HT1080 (cell line): ENCODE data around the gene GDPD4. TPM values are rescaled to one million over a fixed set of nuclear protein-coding genes. Genes with fewer than 3 reads are reported as not detected.

Experiments used
- DNase-seq: peaks from one replicate; pipeline ENCODE4 v3.0.0-alpha.2; 2015; ENCODE audit warnings: low read depth
- total RNA-seq: library from RNA; depleted of rRNA; stranded (reverse); fragments of >200 nt; shearing (Covaris generic); gene quantifications from 2 replicates; pipeline ENCODE4 v1.2.3, GENCODE V29; 2014

The GDPD4 gene
- total RNA-seq, 1 experiment from 2014 or later = not detected

GRCh38 chr11:77300028-77300427 lies 1.5 kb downstream of the GDPD4 start:
- DNase-seq = peak; percentile 93

DNA sequence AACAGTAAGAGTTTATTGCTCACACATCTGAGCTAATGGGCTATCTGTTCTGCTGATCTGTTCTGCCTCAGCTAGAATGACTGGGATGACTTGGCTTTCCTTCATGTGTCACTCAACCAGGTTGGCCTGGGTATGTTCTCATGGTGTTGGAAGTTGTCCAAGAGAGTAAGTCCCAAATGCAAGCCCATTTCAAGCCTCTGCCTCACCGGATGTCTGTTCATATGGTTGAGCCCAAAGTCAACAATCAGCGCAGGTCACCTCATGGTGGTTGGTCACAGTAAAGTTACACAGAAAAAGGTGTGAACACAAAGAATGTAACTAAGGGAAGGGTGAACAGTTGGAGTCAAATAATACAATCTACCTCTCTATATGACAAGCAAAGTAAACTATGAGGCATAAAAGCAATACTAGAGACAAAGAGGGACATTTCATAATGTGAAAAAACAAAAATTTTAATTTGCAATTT lies 1.9 kb downstream of the GDPD4 start:
- DNase-seq = peak; percentile 95

DNA sequence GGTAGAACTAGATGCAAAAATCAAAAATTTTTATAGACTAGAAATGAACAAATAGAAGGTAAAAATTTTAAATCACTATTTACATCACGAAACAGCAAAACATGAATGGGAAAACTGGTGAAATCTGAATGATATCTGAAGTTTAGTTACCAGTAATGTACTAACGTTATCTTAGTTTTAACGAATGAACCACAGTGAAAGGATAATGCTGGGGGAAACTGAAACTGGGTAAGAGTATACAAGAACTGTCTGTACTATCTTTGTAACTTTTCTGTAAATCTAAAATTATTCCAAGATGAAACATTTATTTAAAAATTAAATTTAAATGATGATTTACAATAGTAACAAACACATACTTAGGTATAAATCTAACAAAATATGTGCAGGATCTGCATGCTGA lies 7.4 kb downstream of the GDPD4 start:
- DNase-seq = no peak

DNA sequence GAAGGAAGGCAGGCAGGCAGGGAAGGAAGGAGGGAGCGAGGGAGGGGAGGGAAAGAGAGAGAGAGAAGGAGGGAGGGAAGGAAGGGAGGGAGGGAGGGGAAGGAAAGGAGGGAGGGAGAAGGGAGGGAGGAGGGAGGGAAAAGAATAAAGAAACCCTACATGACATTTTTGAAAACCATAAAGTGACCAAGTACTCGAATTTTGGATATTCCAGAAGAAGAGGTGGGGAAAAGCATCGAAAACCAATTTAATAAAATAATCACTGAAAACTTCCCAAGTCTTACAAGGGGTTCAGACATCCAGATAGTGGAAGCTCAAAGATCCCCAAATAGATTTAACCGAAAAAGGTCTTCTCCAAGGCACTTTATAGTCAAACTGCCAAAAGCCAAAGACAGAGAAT lies 11.7 kb downstream of the GDPD4 start:
- DNase-seq = no peak

DNA sequence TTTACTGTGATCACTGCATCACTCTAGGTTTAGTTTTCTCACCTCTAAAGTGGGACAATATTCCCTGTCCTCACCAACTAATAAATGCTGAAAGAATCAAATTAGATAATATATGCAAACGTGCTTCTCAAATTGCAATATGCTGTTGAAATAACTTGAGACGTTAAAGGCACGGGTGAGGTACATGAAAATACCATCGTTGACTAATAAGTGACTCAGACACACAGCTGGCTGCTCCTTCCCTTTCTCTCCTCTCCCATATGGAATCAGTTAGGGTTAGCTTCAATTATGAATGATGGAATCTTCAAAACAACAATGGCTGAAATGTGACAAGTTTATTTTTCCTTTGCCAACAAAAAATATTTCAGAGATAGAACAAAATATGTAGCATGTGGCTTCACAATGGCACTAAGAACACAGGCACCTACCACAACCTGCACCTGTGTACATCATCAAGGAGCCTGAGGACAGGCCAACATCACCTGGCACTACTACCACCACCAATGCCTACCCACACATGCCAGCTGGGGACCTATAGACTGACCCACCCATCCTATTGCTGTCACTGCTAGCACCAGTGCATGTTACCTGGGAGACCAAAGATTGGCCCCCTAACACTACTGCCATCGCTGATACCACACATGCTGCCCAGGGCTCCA lies 13.7 kb downstream of the GDPD4 start:
- DNase-seq = peak; percentile 90

GRCh38 chr11:77287136-77287535 lies 14.3 kb downstream of the GDPD4 start:
- peak; percentile 25 for DNase-seq

GRCh38 chr11:77284476-77285468 lies 16.7 kb downstream of the GDPD4 start:
- DNase-seq = no peak

DNA sequence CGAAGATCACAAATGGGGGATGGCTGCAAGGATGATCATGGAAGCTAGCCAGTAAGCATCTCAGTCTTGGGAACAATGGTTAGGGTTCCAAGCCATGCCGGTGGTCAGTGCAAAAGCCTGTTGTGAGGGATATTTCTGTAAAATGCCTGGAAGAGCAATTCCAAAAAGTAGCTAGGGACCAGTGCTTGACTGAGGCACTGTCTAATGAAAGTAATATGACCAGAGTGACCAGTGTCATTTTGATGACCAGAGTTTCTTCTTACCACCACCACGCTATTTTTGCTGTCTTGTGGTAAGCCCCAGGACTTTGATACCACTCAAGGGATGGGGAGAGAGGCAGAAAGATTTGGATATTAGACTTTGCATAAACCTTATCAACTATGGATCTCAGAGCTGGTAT lies 18.4 kb downstream of the GDPD4 start:
- no peak for DNase-seq

DNA sequence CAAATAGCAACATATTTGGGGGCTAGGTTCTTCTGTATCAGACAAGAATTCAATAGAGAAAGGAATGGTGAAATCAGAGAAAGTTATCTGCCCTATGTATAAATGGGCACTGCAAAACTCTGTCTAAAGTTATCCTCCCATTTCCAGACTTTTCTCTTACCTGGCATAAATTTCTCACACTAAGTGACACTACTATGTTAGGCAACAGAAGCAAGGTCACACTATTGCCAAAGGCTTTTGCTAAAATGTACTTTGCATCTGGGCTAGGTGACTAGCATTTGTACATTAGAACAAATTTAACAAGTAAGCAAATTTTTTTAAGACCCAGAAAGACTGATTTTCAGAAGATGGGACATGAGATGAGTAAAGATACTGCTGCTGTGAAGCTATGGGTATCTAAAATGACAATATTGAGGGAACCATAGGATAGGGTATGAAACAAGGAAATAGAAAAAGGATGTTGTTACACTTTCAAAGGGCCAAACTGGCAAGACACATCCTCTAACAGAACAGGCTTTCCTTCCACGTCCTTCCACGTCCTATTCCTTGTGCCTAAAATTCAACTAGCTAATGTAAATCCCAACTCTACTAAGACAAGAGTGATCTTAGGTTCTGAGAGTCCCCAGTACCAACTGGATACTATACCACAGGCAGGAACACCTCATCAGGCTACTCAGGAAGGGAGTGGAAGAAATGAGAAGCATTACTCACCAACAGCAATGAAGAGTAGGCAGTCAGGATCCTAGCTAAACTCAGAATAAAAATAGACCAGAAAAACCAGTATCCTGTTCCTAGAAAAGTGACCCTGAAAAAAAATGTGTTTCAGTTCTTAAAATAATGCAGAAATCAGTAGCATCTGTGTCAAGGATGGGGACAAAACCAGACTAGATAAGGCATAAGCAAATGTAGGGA lies 22.6 kb downstream of the GDPD4 start:
- peak; percentile 82 for DNase-seq

DNA sequence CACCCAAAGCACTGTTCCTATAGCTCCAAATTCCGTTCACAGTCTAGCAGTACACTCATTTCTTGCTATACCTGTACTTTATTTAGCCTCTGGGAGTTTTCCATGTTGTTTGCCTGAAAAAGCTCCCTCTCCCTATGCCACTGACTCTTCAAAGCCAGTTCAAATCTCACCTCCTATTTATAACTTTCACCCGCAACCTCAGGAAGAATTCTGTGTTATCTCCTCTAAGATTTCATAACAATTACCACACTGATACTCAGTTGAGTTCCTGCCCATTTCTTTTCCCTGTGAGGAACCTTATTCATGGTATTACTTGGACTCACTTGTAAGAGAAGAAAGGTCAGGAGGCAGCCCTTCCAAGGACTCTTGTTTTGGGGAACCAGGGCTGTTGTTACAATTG lies 25.2 kb downstream of the GDPD4 start:
- DNase-seq = no peak

- no peak for DNase-seq
These were observed 30.6 kb downstream of the GDPD4 start for GRCh38 chr11:77270921-77271320.

- peak; percentile 47 for DNase-seq
These were observed 31.9 kb downstream of the GDPD4 start for GRCh38 chr11:77269484-77270123.

DNA sequence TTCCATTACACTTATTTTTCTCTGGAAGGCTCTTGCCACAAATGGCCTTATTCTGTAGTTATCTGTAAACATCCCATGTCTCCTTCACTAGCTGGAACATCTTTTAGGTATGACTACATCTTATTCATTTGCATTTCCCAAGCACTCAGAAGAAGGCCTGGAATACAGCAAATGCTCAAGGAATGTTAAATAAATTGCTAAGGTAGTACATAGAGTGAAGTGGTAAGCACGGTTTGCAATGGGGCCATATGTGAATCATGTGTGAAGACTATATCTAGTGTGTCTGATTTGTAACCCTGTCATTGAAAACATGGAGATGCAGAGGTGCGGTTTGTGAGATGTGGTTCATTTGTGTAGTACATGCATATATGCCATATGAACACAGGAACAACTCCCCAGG lies 33.5 kb downstream of the GDPD4 start:
- DNase-seq = peak; percentile 30

DNA sequence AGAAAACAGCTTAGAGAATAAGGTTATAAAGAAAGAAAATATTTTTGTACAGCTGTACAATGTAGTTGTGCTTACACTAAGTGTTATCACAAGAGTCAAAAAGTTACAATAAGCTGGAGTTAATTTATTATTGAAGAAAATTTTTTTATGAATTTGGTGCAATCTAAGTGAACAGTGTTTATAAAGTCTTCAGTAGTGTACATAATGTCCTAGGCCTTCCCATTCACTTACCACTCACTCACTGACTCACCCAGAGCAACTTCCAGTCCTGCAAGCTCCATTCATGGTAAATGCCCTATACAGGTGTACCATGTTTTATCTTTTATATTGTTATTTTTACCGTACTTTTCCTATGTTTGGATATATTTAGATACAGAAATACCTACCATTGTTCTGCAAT lies 34.7 kb downstream of the GDPD4 start:
- DNase-seq = no peak

DNA sequence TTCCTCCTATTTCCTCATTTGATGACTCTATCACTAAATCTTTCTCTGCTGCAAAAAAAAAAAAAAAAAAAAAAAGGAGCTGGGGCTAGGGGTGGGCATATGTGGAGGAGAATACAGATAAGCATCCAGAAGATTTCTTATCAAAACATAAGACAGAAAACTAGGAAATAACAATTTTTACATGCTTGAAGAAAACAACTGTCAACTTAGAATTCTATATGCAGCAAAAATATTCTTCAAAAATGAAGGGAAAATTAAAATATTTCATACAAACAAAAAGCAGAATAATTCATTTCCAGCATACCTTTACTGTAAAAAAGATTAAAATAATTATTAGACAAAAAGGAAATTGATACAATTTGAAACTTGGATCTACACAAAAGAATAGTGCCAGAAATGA lies 38.7 kb downstream of the GDPD4 start:
- no peak for DNase-seq

- no peak for DNase-seq
These were observed 41.8 kb downstream of the GDPD4 start for GRCh38 chr11:77259641-77260040.

DNA sequence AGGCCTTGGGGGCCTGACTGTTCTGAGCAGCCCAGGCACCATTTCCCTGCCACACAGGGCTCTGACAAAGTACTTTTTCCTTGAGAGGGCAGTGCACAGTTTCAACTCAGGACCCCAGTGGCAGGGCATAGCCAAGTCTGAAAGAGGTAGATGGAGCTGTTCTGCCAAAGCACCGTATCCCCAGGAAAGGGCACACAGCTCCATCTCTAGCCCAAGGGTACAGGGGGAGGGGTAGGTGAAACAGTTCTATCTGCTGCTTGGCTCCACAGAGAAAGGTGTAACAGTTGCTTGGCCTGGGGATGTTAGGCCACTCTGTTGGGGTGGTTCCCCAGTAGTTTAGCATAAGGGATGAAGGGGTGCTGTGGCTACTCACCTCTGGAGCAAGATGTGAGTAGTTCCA lies 47.8 kb downstream of the GDPD4 start:
- no peak for DNase-seq

DNA sequence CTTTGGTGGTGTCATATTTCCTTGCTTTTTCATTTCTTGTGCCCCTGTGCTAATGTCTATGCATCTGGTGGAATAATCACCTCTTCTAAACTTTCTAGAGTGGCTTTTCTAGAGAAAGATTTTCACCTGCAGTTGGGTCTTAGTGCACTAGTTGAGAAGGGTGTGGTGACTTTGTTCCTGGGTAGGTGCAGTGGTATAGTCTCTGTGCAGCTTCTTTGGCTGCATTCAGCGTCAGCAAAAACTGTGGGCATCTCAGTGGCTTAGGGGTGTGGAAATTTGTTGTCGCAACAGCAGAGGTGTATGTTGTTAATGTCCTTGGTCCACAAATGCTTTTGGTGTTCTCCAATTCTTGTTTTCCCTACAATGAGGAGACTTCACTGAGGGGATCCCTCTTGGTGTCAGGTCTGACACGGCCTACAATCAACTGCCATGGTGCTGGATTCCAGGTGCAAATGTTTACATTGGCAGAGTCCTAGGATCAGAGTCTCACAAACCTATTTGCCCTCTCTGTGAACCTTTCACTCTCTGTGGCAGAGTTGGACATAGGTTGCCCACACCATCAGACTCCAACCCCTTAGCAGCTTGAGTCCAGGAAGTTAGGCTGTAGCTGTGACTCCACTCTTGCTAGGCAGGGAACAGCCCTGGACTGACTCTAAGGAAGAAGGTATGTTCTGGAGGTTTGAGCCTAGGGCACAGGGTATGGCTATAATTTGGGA lies 48.8 kb downstream of the GDPD4 start:
- DNase-seq = no peak

GRCh38 chr11:77250881-77251640 lies 50.4 kb downstream of the GDPD4 start:
- DNase-seq = peak; percentile 93
